Measurements from ENCODE around the gene EPAS1. TPM values are rescaled to one million over a fixed set of nuclear protein-coding genes. Genes with fewer than 3 reads are reported as not detected.
A peak's percentile ranks its signal among the peaks of the same experiment; 100 is the strongest.

Gene EPAS1
- total RNA-seq, 1 experiment from 2014 or later: 8.5 TPM

- TF ChIP-seq CDX4 (CRISPR knock-in tag; IDR thresholded peaks at IDR 0.05; ENCODE audit: borderline replicate concordance): no peak
- no peak for TF ChIP-seq ZNF138 (CRISPR knock-in tag; conservative IDR thresholded peaks at IDR 0.05)
- no peak for TF ChIP-seq IRF1 (CRISPR knock-in tag; IDR thresholded peaks at IDR 0.05)
- no peak for TF ChIP-seq AR (CRISPR knock-in tag; IDR thresholded peaks at IDR 0.05)
- no peak for TF ChIP-seq ZNF219 (CRISPR knock-in tag; IDR thresholded peaks at IDR 0.05; ENCODE audit: borderline replicate concordance)
- no peak for TF ChIP-seq ZNF232 (CRISPR knock-in tag; IDR thresholded peaks at IDR 0.05)
- TF ChIP-seq RELA (CRISPR knock-in tag; IDR thresholded peaks at IDR 0.05; ENCODE audit: borderline replicate concordance): no peak
- TF ChIP-seq ZNF396 (CRISPR knock-in tag; IDR thresholded peaks at IDR 0.05; ENCODE audit: borderline replicate concordance): no peak
Measured at GRCh38 chr2:46298272-46298521, 990 bp downstream of the EPAS1 start (continued).

- DNase-seq (ENCODE audit: low spot score) (peak; percentile 47), ATAC-seq (peak; percentile 3)
- ChIA-PET CTCF (interaction anchor here (0.5 to 1.4 kb wide), 3 partner anchors 29 to 236 kb away, joined by 3 to 4 read pairs (median 3); no protein-coding TSS in a partner anchor), POLR2A (no interaction called here)
- Mint-ChIP-seq H3K4me3 (peak overlapping the region; percentile 83), H3K27ac (no peak overlapping the region), H3K4me1 (peaks cover 46% of the 10 kb centered on the region), H3K9me3 (no peaks in the 10 kb centered on the region), H3K27me3 (ENCODE audit: low read depth) (peaks cover 91% of the 10 kb centered on the region), H3K36me3 (no peaks in the 10 kb centered on the region)
- no peak for TF ChIP-seq SMAD4 (CRISPR knock-in tag; IDR thresholded peaks at IDR 0.05)
- no peak for TF ChIP-seq NFE2L1 (CRISPR knock-in tag; IDR thresholded peaks at IDR 0.05)
- TF ChIP-seq ZNF423 (CRISPR knock-in tag; IDR thresholded peaks at IDR 0.05): no peak
- peak; percentile 63 for TF ChIP-seq MAX (CRISPR knock-in tag; IDR thresholded peaks at IDR 0.05)
- no peak for TF ChIP-seq TCF7 (CRISPR knock-in tag; IDR thresholded peaks at IDR 0.05; ENCODE audit: low read depth)
- no peak for TF ChIP-seq ATF1 (CRISPR knock-in tag; IDR thresholded peaks at IDR 0.05)
- no peak for TF ChIP-seq ELF4 (CRISPR knock-in tag; IDR thresholded peaks at IDR 0.05; ENCODE audit: low read depth)
- TF ChIP-seq MLX (CRISPR knock-in tag; IDR thresholded peaks at IDR 0.05): no peak
- peak; percentile 31; the same call in 1 of the 2 replicates for TF ChIP-seq JUN (CRISPR knock-in tag; IDR thresholded peaks at IDR 0.05)
- no peak for TF ChIP-seq NR2C2 (CRISPR knock-in tag; IDR thresholded peaks at IDR 0.05)
- TF ChIP-seq ETV6 (CRISPR knock-in tag; IDR thresholded peaks at IDR 0.05): 0 out of 2 replicates have a peak, but pooled peaks have one; percentile 38
- TF ChIP-seq ARID4B (CRISPR knock-in tag; IDR thresholded peaks at IDR 0.05; ENCODE audit: borderline replicate concordance): no peak
- no peak for TF ChIP-seq CBFB (CRISPR knock-in tag; IDR thresholded peaks at IDR 0.05; ENCODE audit: low read depth)
- no peak for TF ChIP-seq PRRX2 (CRISPR knock-in tag; IDR thresholded peaks at IDR 0.05)
- peak; percentile 40; the same call in 1 of the 2 replicates for TF ChIP-seq MYBL2 (CRISPR knock-in tag; IDR thresholded peaks at IDR 0.05)
- no peak for TF ChIP-seq PREB (CRISPR knock-in tag; IDR thresholded peaks at IDR 0.05; ENCODE audit: borderline replicate concordance)
- TF ChIP-seq MXD4 (CRISPR knock-in tag; IDR thresholded peaks at IDR 0.05; ENCODE audit: borderline replicate concordance): no peak
- no peak for TF ChIP-seq IRF1 (CRISPR knock-in tag; IDR thresholded peaks at IDR 0.05)
Measured at GRCh38 chr2:46298522-46299353, 1.5 kb downstream of the EPAS1 start.

All from WTC11 (cell line).